Activated CD4-positive, alpha-beta T cell treated with anti-CD3 and anti-CD28 coated beads for 1 hour (primary cell): Measurements from ENCODE around the gene FZD10.

ENCODE experiments used
- DNase-seq: peaks from one replicate; pipeline ENCODE4 v3.0.0-alpha.2; 2020

FZD10 gene

GRCh38 chr12:130155416-130156073 lies 6.7 kb upstream of the FZD10 start:
- DNase-seq, result no peak

DNA sequence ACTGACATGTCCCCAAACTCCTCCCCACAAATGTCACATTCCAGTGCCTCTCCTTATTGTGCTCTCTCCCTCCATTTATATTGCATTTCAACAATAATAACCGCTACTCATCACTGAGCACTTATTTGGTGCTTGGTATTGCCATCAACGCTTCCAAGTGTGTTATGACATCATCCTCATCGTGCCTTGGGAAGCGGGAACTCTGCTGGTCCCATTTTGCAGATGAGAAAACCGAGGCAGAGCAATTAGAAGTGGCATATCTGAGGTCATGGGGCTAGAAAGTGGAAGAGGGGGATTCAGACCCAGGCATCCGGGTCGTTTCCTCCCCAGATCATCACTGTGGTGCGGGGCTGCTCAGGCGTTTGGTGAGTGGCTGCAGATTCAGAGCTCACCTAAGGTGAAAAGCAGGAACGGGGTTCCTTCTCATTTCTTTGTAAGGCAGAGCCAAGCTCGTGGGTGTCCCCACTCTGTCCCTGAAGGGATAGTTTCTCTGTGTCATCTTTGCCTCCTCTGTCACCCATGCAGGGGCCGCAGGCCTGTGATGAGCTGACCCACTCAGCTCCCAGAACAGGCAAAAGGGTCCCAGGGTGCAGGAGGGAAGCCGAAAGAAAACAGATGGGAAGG lies 5.5 kb upstream of the FZD10 start:
- DNase-seq, result no peak

GRCh38 chr12:130157998-130158753 lies 4.1 kb upstream of the FZD10 start:
- DNase-seq, result no peak

- no peak for DNase-seq
These were observed 3.6 kb upstream of the FZD10 start for GRCh38 chr12:130158754-130159059.

DNA sequence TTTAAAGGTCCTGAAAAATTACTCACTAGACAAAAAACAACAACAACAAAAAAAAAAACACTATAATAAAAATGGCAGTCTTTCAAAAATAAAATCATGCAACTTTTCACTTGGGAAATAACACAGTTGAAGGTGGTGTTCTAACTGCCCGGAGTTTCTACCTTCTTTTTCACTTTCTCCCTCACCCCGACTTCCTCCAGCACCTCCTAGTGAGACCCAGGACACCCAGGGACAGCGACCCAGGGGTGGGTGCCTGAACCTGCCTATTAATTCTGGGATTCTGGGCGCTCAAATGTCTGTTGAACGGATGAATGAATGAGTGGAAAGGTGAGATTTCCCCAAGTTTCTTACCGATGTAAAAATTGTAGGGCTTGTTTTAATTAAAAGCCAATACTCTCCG lies 2.0 kb upstream of the FZD10 start:
- DNase-seq, result no peak

DNA sequence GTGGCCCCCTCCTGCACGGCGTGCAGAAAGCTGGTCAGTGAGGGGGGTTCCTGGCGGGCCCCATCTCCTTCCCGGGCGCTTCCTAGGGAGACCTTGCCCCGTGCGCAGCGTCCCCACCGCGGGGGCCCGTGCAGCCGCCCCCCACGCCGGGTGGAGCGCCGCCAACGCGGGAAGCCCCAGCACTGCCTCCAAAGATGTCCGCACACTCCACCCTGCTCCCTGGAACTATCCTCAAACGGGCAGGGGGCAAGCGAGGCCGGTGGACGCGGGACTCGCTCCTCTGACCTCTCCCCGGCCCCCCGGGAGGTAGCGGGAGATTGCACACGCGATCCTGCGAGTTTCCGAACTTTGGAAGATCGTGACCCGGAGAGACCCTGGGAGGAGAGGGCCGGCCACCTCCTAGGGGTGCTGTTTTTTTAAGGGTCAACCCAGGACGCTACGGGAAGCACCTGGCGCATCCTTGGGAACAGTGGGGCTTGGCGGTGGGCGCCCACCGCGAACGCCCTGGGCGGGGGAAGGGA lies 1.5 kb upstream of the FZD10 start:
- DNase-seq, result no peak

- no peak for DNase-seq
These were observed 712 bp upstream of the FZD10 start for GRCh38 chr12:130161261-130162243.

- no peak for DNase-seq
These were observed 639 bp downstream of the FZD10 start for GRCh38 chr12:130162745-130163460.

DNA sequence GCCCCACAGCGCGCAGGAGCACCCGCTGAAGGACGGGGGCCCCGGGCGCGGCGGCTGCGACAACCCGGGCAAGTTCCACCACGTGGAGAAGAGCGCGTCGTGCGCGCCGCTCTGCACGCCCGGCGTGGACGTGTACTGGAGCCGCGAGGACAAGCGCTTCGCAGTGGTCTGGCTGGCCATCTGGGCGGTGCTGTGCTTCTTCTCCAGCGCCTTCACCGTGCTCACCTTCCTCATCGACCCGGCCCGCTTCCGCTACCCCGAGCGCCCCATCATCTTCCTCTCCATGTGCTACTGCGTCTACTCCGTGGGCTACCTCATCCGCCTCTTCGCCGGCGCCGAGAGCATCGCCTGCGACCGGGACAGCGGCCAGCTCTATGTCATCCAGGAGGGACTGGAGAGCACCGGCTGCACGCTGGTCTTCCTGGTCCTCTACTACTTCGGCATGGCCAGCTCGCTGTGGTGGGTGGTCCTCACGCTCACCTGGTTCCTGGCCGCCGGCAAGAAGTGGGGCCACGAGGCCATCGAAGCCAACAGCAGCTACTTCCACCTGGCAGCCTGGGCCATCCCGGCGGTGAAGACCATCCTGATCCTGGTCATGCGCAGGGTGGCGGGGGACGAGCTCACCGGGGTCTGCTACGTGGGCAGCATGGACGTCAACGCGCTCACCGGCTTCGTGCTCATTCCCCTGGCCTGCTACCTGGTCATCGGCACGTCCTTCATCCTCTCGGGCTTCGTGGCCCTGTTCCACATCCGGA lies 1.4 kb downstream of the FZD10 start:
- DNase-seq, result no peak

GRCh38 chr12:130164216-130164542 lies 1.9 kb downstream of the FZD10 start:
- no peak for DNase-seq

DNA sequence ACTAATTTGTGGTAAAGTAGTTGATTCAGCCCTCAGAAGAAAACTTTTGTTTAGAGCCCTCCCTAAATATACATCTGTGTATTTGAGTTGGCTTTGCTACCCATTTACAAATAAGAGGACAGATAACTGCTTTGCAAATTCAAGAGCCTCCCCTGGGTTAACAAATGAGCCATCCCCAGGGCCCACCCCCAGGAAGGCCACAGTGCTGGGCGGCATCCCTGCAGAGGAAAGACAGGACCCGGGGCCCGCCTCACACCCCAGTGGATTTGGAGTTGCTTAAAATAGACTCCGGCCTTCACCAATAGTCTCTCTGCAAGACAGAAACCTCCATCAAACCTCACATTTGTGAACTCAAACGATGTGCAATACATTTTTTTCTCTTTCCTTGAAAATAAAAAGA lies 2.7 kb downstream of the FZD10 start:
- no peak for DNase-seq

GRCh38 chr12:130166306-130166705 lies 4.0 kb downstream of the FZD10 start:
- DNase-seq, result no peak

DNA sequence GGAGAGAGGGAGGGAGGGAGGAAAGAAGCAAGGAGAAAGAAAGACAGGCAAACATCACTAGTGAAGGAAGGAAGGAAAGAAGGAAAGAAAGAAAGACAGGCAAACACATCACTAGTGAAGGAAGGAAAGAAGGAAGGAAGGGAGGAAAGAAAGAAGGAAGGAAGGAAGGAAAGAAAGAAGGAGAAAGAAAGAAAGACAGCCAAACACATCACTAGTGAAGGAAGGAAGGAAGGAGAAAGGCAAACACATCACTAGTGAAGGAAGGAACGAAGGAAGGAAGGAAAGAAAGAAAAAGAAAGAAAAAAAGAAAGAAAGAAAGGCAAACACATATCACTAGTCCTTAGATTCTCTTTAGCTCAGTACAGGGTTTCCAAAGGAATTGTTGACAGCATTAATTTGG lies 5.3 kb downstream of the FZD10 start:
- no peak for DNase-seq

DNA sequence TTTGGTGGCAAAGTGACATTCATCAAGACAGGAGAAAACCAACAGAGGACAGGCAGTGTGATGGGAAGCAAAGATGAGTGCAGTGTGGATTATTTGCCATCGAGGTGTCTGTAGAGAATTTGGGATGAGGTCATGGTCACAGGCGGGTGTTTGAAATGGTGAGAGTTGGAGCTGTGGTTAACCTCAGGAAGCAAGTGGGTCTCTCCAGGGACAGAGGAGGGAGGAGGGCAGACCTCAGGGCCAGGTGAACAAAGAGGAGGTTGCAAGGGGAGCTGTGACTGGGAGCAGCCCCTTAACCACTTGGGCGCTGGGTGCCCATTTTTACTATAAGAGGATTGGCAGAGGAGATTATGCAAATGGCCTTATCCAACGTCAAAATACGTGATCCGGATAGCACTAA lies 7.0 kb downstream of the FZD10 start:
- DNase-seq, result no peak

- no peak for DNase-seq
These were observed 7.7 kb downstream of the FZD10 start for GRCh38 chr12:130169924-130170323.

GRCh38 chr12:130170611-130171010 lies 8.3 kb downstream of the FZD10 start:
- no peak for DNase-seq

GRCh38 chr12:130177635-130178242 lies 15.5 kb downstream of the FZD10 start:
- DNase-seq, result no peak

DNA sequence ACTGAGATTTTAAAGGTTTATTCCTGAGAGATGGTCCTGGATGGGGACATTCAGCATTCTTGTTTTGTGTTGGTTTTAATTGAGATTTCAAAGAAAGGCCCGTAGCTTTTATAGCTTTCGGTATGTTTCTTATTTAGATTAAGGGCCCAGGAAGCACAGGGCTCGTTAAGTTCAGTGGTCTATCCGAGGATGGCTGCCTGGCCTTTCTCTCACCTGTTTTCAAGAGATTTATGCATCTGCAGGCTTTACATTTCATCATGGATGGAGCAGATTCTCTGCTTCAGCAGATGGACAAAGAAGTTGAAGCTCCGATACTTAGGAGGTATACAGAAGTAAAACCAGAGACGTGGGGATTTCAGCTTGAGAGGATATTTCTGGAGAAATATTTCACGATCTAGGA lies 16.0 kb downstream of the FZD10 start:
- no peak for DNase-seq

DNA sequence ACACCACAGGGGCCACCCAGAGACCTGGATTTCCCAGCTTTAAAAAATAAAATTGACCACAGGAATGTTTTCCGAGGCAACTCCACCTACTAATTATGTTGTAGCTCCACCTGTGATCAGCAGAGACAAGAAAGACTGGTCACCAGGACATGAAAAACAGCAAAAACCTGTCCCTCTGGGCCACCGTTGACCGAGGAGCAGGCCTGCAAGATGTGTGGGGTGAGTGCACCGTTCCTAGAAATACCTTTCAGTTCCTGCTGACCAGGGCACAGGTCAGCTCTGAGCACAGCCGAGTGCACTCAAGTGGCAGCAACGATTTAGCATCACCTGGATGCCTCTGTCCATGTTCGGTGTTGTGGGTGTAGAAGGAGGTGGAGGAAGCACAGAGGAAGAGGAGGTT lies 16.9 kb downstream of the FZD10 start:
- no peak for DNase-seq

- no peak for DNase-seq
These were observed 17.4 kb downstream of the FZD10 start for GRCh38 chr12:130179621-130180020.

GRCh38 chr12:130181211-130181610 lies 18.9 kb downstream of the FZD10 start:
- no peak for DNase-seq
